IMR-90 (cell line): ENCODE results near the gene ASB13. TPM values are rescaled to one million over a fixed set of nuclear protein-coding genes. Genes with fewer than 3 reads are reported as not detected.

Experiments used
- ATAC-seq: fragments of 200-7000 bp; cut with Tn5 transposase; 2 replicates; pipeline ENCODE4 v1.9.1; 2020; ENCODE audit warnings: low read depth, mild to moderate bottlenecking, moderate library complexity
- BruUV-seq: library from RNA; stranded (reverse); fragments of 400-500 nt; replicated peaks from 2 replicates; lab custom pipeline; 2021; lab: Mats Ljungman, UMichigan
- CTCF ChIA-PET: fragments of 300-600 bp; formaldehyde crosslinking; extraction: SDS; loops from one replicate; lab custom pipeline; 2021; ENCODE audit warnings: antibody characterized with exemption; lab: Yijun Ruan, JAX
- POLR2A ChIA-PET: fragments of 300-600 bp; sonication (Branson Sonifier 250); formaldehyde crosslinking; loops from one replicate; lab custom pipeline; 2022; ENCODE audit warnings: antibody characterized with exemption; ENCODE audit not compliant: unreplicated experiment; lab: Charles Lee
- DNase-seq: peaks from one replicate; pipeline ENCODE4 v3.0.0; 2013
- H2AFZ ChIP-seq: replicated peaks from 2 replicates; pipeline ENCODE3; 2013; ENCODE audit warnings: low read length, mild to moderate bottlenecking; ENCODE audit not compliant: poor library complexity
- H2AK5ac ChIP-seq: 2 replicates; pipeline ENCODE4 v1.6.1; 2013; ENCODE audit warnings: low read depth, low read length, inconsistent platforms
- H2AK9ac ChIP-seq: replicated peaks from 2 replicates; pipeline ENCODE3; 2013; ENCODE audit warnings: mild to moderate bottlenecking, low read depth, low read length, moderate library complexity; ENCODE audit not compliant: poor library complexity
- H2BK120ac ChIP-seq: 2 replicates; pipeline ENCODE4 v1.6.1; 2013; ENCODE audit warnings: low read depth, low read length, inconsistent platforms
- H2BK15ac ChIP-seq: 3 replicates; pipeline ENCODE4 v1.6.1; 2013; ENCODE audit warnings: low read depth, low read length, inconsistent platforms
- H2BK20ac ChIP-seq: 2 replicates; pipeline ENCODE4 v1.6.1; 2013; ENCODE audit warnings: low read depth, mild to moderate bottlenecking, inconsistent platforms, low read length, moderate library complexity
- H2BK5ac ChIP-seq: 2 replicates; pipeline ENCODE4 v1.6.1; 2013; ENCODE audit warnings: mild to moderate bottlenecking, low read depth, low read length, inconsistent platforms; ENCODE audit not compliant: poor library complexity, severe bottlenecking
- H3K14ac ChIP-seq: replicated peaks from 2 replicates; pipeline ENCODE4 v1.6.1; 2013; ENCODE audit warnings: low read depth, low read length, inconsistent platforms
- H3K18ac ChIP-seq: 2 replicates; pipeline ENCODE4 v1.6.1; 2013; ENCODE audit warnings: low read depth, low read length, control low read depth
- H3K23ac ChIP-seq: 2 replicates; pipeline ENCODE4 v1.6.1; 2013; ENCODE audit warnings: low read depth, low read length, inconsistent platforms
- H3K27ac ChIP-seq: 2 replicates; pipeline ENCODE4 v1.5.1; 2013; ENCODE audit warnings: mild to moderate bottlenecking, control low read depth, low read length; ENCODE audit not compliant: insufficient read depth
- H3K27me3 ChIP-seq: 2 replicates; pipeline ENCODE4 v1.6.1; 2013; ENCODE audit warnings: low read length; ENCODE audit not compliant: control insufficient read depth, insufficient read depth
- H3K36me3 ChIP-seq: 2 replicates; pipeline ENCODE4 v1.6.1; 2013; ENCODE audit warnings: low read length, mixed read lengths; ENCODE audit not compliant: control insufficient read depth, insufficient read depth
- H3K4ac ChIP-seq: 2 replicates; pipeline ENCODE4 v1.6.1; 2013; ENCODE audit warnings: low read depth, low read length, inconsistent platforms
- H3K4me1 ChIP-seq: 2 replicates; pipeline ENCODE4 v1.6.1; 2013; ENCODE audit warnings: low read length, mixed read lengths; ENCODE audit not compliant: control insufficient read depth, insufficient read depth
- H3K4me2 ChIP-seq: 2 replicates; pipeline ENCODE4 v1.6.1; 2013; ENCODE audit warnings: low read depth, mild to moderate bottlenecking, control low read depth, low read length, moderate library complexity
- H3K4me3 ChIP-seq: 2 replicates; pipeline ENCODE4 v1.5.1; 2013; ENCODE audit warnings: low read depth, mild to moderate bottlenecking, control low read depth, low read length, moderate library complexity; ENCODE audit not compliant: insufficient read depth
- H3K56ac ChIP-seq: 2 replicates; pipeline ENCODE4 v1.6.1; 2013; ENCODE audit warnings: low read length, inconsistent platforms; ENCODE audit not compliant: insufficient read depth; ENCODE audit errors: extremely low read depth
- H3K79me1 ChIP-seq, 2 experiments: 2 replicates each; pipeline ENCODE4 v1.6.1; 2013; ENCODE audit warnings: low read length in 2 of 2, inconsistent platforms in 1 of 2, low read depth in 1 of 2
- H3K9ac ChIP-seq: 2 replicates; pipeline ENCODE4 v1.6.1; 2013; ENCODE audit warnings: low read depth, low read length, control low read depth
- H3K9me1 ChIP-seq: 2 replicates; pipeline ENCODE4 v1.6.1; 2013; ENCODE audit warnings: low read length, inconsistent platforms; ENCODE audit not compliant: insufficient read depth
- H3K9me3 ChIP-seq: 2 replicates; pipeline ENCODE4 v1.6.1; 2013; ENCODE audit warnings: low read length; ENCODE audit not compliant: control insufficient read depth, insufficient read depth
- H4K20me1 ChIP-seq: 2 replicates; pipeline ENCODE4 v1.6.1; 2013; ENCODE audit warnings: low read length, inconsistent platforms; ENCODE audit not compliant: insufficient read depth
- H4K5ac ChIP-seq: 2 replicates; pipeline ENCODE4 v1.6.1; 2013; ENCODE audit warnings: mild to moderate bottlenecking, low read depth, low read length, control low read depth
- H4K8ac ChIP-seq, 2 experiments: 2 replicates each; pipeline ENCODE4 v1.6.1; 2013; ENCODE audit warnings: low read depth in 2 of 2, low read length in 2 of 2, control low read depth in 1 of 2, inconsistent platforms in 1 of 2
- H4K91ac ChIP-seq: 2 replicates; pipeline ENCODE4 v1.6.1; 2013; ENCODE audit warnings: low read depth, low read length, inconsistent platforms; ENCODE audit not compliant: insufficient read depth
- BHLHE40 ChIP-seq: fragments of 150-350 bp; IDR thresholded peaks from 2 replicates; pipeline ENCODE4 v1.6.1; 2016; ENCODE audit warnings: mild to moderate bottlenecking, low read depth, low read length
- CEBPB ChIP-seq: IDR thresholded peaks from 2 replicates; pipeline ENCODE4 v1.6.1; 2012; ENCODE audit warnings: low read depth, low read length, improper control_type of control experiment
- CHD1 ChIP-seq: IDR thresholded peaks from 2 replicates; pipeline ENCODE4 v1.6.1; 2012; ENCODE audit warnings: low read depth, low read length, improper control_type of control experiment
- CTCF ChIP-seq: conservative IDR thresholded peaks from 2 replicates; pipeline ENCODE4 v1.5.1; 2012; ENCODE audit warnings: mild to moderate bottlenecking, low read depth, low read length, improper control_type of control experiment
- ELK1 ChIP-seq: fragments of 150-350 bp; IDR thresholded peaks from 2 replicates; pipeline ENCODE4 v1.6.1; 2016; ENCODE audit warnings: low read depth, mild to moderate bottlenecking, low read length, moderate library complexity, borderline replicate concordance
- FOS ChIP-seq: fragments of 150-350 bp; IDR thresholded peaks from 2 replicates; pipeline ENCODE4 v1.6.1; 2016; ENCODE audit warnings: low read depth, low read length
- MAFK ChIP-seq: IDR thresholded peaks from 2 replicates; pipeline ENCODE4 v1.6.1; 2012; ENCODE audit warnings: low read depth, low read length, improper control_type of control experiment
- MAZ ChIP-seq: IDR thresholded peaks from 2 replicates; pipeline ENCODE4 v1.6.1; 2012; ENCODE audit warnings: low read depth, mild to moderate bottlenecking, low read length, improper control_type of control experiment, moderate library complexity, borderline replicate concordance
- MXI1 ChIP-seq: IDR thresholded peaks from 2 replicates; pipeline ENCODE4 v1.6.1; 2012; ENCODE audit warnings: low read depth, mild to moderate bottlenecking, low read length, moderate library complexity, borderline replicate concordance
- NFE2L2 ChIP-seq: fragments of 150-350 bp; IDR thresholded peaks from 2 replicates; pipeline ENCODE4 v1.6.1; 2016; ENCODE audit warnings: low read depth, mild to moderate bottlenecking, low read length
- POLR2A ChIP-seq: IDR thresholded peaks from 2 replicates; pipeline ENCODE4 v1.6.1; 2012; ENCODE audit warnings: mild to moderate bottlenecking, low read depth, low read length
- RAD21 ChIP-seq: IDR thresholded peaks from 2 replicates; pipeline ENCODE4 v1.6.1; 2012; ENCODE audit warnings: low read length, improper control_type of control experiment
- RCOR1 ChIP-seq: IDR thresholded peaks from 2 replicates; pipeline ENCODE4 v1.6.1; 2012; ENCODE audit warnings: mild to moderate bottlenecking, low read length, improper control_type of control experiment; ENCODE audit not compliant: insufficient replicate concordance
- RFX5 ChIP-seq: IDR thresholded peaks from 2 replicates; pipeline ENCODE4 v1.8.0; 2012; ENCODE audit warnings: low read depth, mild to moderate bottlenecking, low read length, moderate library complexity
- SMC3 ChIP-seq: fragments of 150-350 bp; IDR thresholded peaks from 2 replicates; pipeline ENCODE4 v1.6.1; 2016; ENCODE audit warnings: low read depth, mild to moderate bottlenecking, antibody characterized with exemption, low read length, moderate library complexity
- USF2 ChIP-seq: fragments of 150-350 bp; IDR thresholded peaks from 2 replicates; pipeline ENCODE4 v1.6.1; 2017; ENCODE audit warnings: mild to moderate bottlenecking, antibody characterized with exemption, low read length, low read depth
- WGBS, 2 experiments: methylation state at CpG; one replicate each; pipeline versions ENCODE4 v1.1.5 to v1.1.7; 2013; ENCODE audit warnings: missing lambda C conversion rate in 2 of 2; ENCODE audit not compliant: insufficient read length in 1 of 2; ENCODE audit errors: extremely low coverage in 2 of 2; 5-methylcytosine and 5-hydroxymethylcytosine counted together
- dilution Hi-C: fragments of 300-500 bp; cut with HindIII; formaldehyde crosslinking; loops from one replicate; pipeline ENCODE4 v1.14.3; 2018; ENCODE audit warnings: low sequenced_read_pairs; ENCODE audit not compliant: unreplicated experiment
- in situ Hi-C: fragments of 300-500 bp; cut with MboI; formaldehyde crosslinking; loops from 3 replicates; pipeline ENCODE4 v1.14.3; 2019; ENCODE audit warnings: low sequenced_read_pairs, inconsistent platforms, mixed read lengths
- intact Hi-C: fragments of 100-400 bp; cut with micrococcal nuclease; formaldehyde crosslinking; loops from 2 replicates; pipeline ENCODE4 v1.10.0; 2022
- polyA plus RNA-seq, 3 experiments: library from polyadenylated mRNA; depleted of rRNA; stranded (reverse); fragments of >200 nt; gene quantifications; 2 replicates each; pipeline ENCODE4 v1.2.3, GENCODE V29; 2012; ENCODE audit warnings: low replicate concordance in 1 of 3
- total RNA-seq: library from RNA; depleted of rRNA; stranded (reverse); fragments of >200 nt; gene quantifications from 2 replicates; pipeline ENCODE4 v1.2.3, GENCODE V29; 2012

ASB13 gene
- total and polyA plus RNA-seq, 2 of the 4 experiments (the other 2 are of a cell fraction): 4.6 to 6.3 TPM

- Histone ChIP-seq H3K36me3 (no peaks in the 10 kb centered on the region), H3K4me1 (peaks cover 8% of the 10 kb centered on the region), H3K9me3 (no peaks in the 10 kb centered on the region), H2AK9ac (no peak overlapping the region), H4K8ac (no peak overlapping the region), H3K79me1 (no peaks in the 10 kb centered on the region), H3K18ac (no peak overlapping the region), H4K5ac (no peak overlapping the region), H2AK5ac (0 out of 2 replicates have a peak overlapping the region, but pooled peaks have one; percentile 44), H3K4me3 (no peak overlapping the region), H3K27ac (no peak overlapping the region), H4K91ac (no peak overlapping the region), H3K56ac (no peak overlapping the region), H3K9me1 (peaks cover 7% of the 10 kb centered on the region; the same call in 1 of the 2 replicates), H2BK20ac (no peak overlapping the region), H3K4me2 (no peak overlapping the region), H3K4ac (no peak overlapping the region; the same call in 1 of the 2 replicates), H3K27me3 (no peaks in the 10 kb centered on the region), H2BK5ac (no peak overlapping the region), H2AFZ (no peak overlapping the region), H2BK120ac (no peak overlapping the region), H3K14ac (no peak overlapping the region), H2BK15ac (no peak overlapping the region), H3K9ac (no peak overlapping the region), H4K20me1 (no peaks in the 10 kb centered on the region), H3K23ac (no peak overlapping the region)
- DNase-seq: no peak
- TF ChIP-seq MXI1 (no peak), MAZ (no peak), CHD1 (no peak), MAFK (no peak), FOS (no peak), BHLHE40 (no peak), RCOR1 (no peak), RFX5 (no peak), CTCF (no peak), RAD21 (no peak), NFE2L2 (no peak), POLR2A (no peak), CEBPB (no peak), USF2 (no peak), ELK1 (no peak), SMC3 (no peak)
- WGBS, 2 experiments: no CpG with 5 or more reads among the region's 26 CpGs
- CTCF ChIA-PET: no interaction called here
- no peak for ATAC-seq
- BruUV-seq: no TSS peak
- POLR2A ChIA-PET: no interaction called here
- dilution Hi-C loops (no loop called here), in situ Hi-C loops (loop anchor here (25.0 kb wide), 1 partner anchor 779 kb away; the partner anchor contains the start of gene AKR1E2), intact Hi-C loops (no loop called here)
These were observed 50.3 kb downstream of the ASB13 start for GRCh38 chr10:5616046-5616445.
